Mammary epithelial cell (primary cell): Measurements from ENCODE around the gene MIR17HG.

ENCODE experiments used
- EZH2 ChIP-seq: IDR thresholded peaks from 2 replicates; pipeline ENCODE4 v1.6.1; 2012; ENCODE audit warnings: low read length, inconsistent platforms, borderline replicate concordance
- TF ChIP-seq, protein P1 (sequence below), 2 donors: IDR thresholded peaks in 1 of 2; conservative IDR thresholded peaks in 1 of 2; 2 replicates each; pipeline ENCODE4 v1.5.1; 2011 to 2012; ENCODE audit warnings: inconsistent platforms in 2 of 2, low read length in 2 of 2, mild to moderate bottlenecking in 2 of 2, control low read depth in 1 of 2, low read depth in 1 of 2; ENCODE audit not compliant: insufficient read depth in 1 of 2; ENCODE audit errors: extremely low read depth in 1 of 2

DNA sequence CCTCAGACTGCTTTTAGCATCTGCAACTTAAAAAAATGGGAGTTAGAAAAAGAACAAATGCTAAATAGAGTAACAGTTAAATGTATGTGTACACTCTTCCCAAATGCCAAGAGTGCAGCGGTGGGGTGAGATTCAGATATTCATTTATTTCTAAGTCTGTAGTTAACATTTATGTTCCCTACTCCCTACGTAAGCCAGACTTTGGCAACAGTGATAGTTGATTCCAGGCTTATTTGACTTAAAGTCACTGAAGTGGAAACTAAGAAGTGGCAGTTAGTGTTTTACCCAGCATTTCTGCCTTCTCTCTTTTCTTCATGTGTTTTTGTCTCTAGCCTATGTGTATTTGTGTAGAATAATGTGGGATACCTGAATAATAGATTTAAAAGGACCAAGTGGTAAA, 4.5 kb downstream of the MIR17HG start:
- TF ChIP-seq, protein P1, sequence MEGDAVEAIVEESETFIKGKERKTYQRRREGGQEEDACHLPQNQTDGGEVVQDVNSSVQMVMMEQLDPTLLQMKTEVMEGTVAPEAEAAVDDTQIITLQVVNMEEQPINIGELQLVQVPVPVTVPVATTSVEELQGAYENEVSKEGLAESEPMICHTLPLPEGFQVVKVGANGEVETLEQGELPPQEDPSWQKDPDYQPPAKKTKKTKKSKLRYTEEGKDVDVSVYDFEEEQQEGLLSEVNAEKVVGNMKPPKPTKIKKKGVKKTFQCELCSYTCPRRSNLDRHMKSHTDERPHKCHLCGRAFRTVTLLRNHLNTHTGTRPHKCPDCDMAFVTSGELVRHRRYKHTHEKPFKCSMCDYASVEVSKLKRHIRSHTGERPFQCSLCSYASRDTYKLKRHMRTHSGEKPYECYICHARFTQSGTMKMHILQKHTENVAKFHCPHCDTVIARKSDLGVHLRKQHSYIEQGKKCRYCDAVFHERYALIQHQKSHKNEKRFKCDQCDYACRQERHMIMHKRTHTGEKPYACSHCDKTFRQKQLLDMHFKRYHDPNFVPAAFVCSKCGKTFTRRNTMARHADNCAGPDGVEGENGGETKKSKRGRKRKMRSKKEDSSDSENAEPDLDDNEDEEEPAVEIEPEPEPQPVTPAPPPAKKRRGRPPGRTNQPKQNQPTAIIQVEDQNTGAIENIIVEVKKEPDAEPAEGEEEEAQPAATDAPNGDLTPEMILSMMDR (conservative IDR thresholded peaks at IDR 0.05 in 1 of 2, IDR thresholded peaks at IDR 0.05 in 1 of 2; ENCODE audit: extremely low read depth in 1 of 2, insufficient read depth in 1 of 2, low read depth in 1 of 2, low read length in 2 of 2): no peak
- TF ChIP-seq EZH2: no peak
